Naive thymus-derived CD4-positive, alpha-beta T cell (primary cell): ENCODE results near the gene TEX53. TPM values are rescaled to one million over a fixed set of nuclear protein-coding genes. Genes with fewer than 3 reads are reported as not detected.
A peak's percentile ranks its signal among the peaks of the same experiment; 100 is the strongest.

ENCODE experiments used
- ATAC-seq: fragments of 150-1000 bp; cut with Tn5 transposase; 2 replicates; pipeline ENCODE4 v1.10.0; 2021; ENCODE audit warnings: mild to moderate bottlenecking, moderate library complexity
- CTCF ChIA-PET: fragments of 350-600 bp; sonication (Branson Sonifier 250); formaldehyde crosslinking; loops from one replicate; lab custom pipeline; 2021; ENCODE audit warnings: antibody characterized with exemption; lab: Charles Lee
- POLR2A ChIA-PET: fragments of 350-600 bp; sonication (Branson Sonifier 250); formaldehyde crosslinking; loops from one replicate; lab custom pipeline; 2021; ENCODE audit warnings: antibody characterized with exemption, inconsistent platforms; lab: Charles Lee
- DNase-seq, 9 donors: peaks; one replicate each; pipeline versions ENCODE4 v3.0.0 to v3.0.0-alpha.2; 2020 to 2022; ENCODE audit warnings: mixed read lengths in 1 of 9
- H3K27ac ChIP-seq: one replicate; pipeline ENCODE4 v1.7.0; 2013; ENCODE audit warnings: mild to moderate bottlenecking, low read depth, low read length, moderate library complexity
- H3K27me3 ChIP-seq, 2 donors: one replicate each; pipeline ENCODE4 v1.7.0; 2013; ENCODE audit warnings: low read length in 2 of 2, mild to moderate bottlenecking in 2 of 2, moderate library complexity in 2 of 2; ENCODE audit not compliant: control insufficient read depth in 2 of 2, insufficient read depth in 2 of 2
- H3K36me3 ChIP-seq, 3 experiments: 1 replicate in 2 of 3; 2 replicates in 1 of 3; pipeline ENCODE4 v1.7.0; 2013; ENCODE audit warnings: low read length in 3 of 3, mild to moderate bottlenecking in 3 of 3, moderate library complexity in 1 of 3; ENCODE audit not compliant: insufficient read depth in 3 of 3, control insufficient read depth in 2 of 3
- H3K4me1 ChIP-seq, 2 donors: one replicate each; pipeline ENCODE4 v1.7.0; 2013; ENCODE audit warnings: low read length in 2 of 2, mild to moderate bottlenecking in 2 of 2, moderate library complexity in 1 of 2; ENCODE audit not compliant: control insufficient read depth in 2 of 2, insufficient read depth in 2 of 2
- H3K4me3 ChIP-seq: 2 replicates; pipeline ENCODE4 v1.7.0; 2013; ENCODE audit warnings: mild to moderate bottlenecking, low read length
- H3K9me3 ChIP-seq, 3 experiments: 1 replicate in 2 of 3; 2 replicates in 1 of 3; pipeline ENCODE4 v1.7.0; 2013; ENCODE audit warnings: low read length in 3 of 3; ENCODE audit not compliant: control insufficient read depth in 2 of 3
- H3K27ac Mint-ChIP-seq, 9 donors: one replicate each; pipeline ENCODE4 v1.8.0; 2020 to 2022; ENCODE audit warnings: mixed read lengths in 9 of 9, mild to moderate bottlenecking in 8 of 9, moderate library complexity in 5 of 9, inconsistent platforms in 2 of 9
- H3K27me3 Mint-ChIP-seq, 5 donors: one replicate each; pipeline ENCODE4 v1.8.0; 2021 to 2022; ENCODE audit warnings: mixed read lengths in 5 of 5, mild to moderate bottlenecking in 1 of 5
- H3K36me3 Mint-ChIP-seq, 5 donors: one replicate each; pipeline ENCODE4 v1.8.0; 2020 to 2022; ENCODE audit warnings: mixed read lengths in 5 of 5, mild to moderate bottlenecking in 3 of 5, inconsistent platforms in 1 of 5
- H3K4me1 Mint-ChIP-seq, 7 donors: one replicate each; pipeline ENCODE4 v1.8.0; 2020 to 2022; ENCODE audit warnings: mixed read lengths in 7 of 7, mild to moderate bottlenecking in 3 of 7, inconsistent platforms in 1 of 7
- H3K4me3 Mint-ChIP-seq, 10 donors: one replicate each; pipeline ENCODE4 v1.8.0; 2020 to 2022; ENCODE audit warnings: mild to moderate bottlenecking in 10 of 10, mixed read lengths in 10 of 10, moderate library complexity in 6 of 10, inconsistent platforms in 2 of 10
- H3K9me3 Mint-ChIP-seq, 11 donors: one replicate each; pipeline ENCODE4 v1.8.0; 2020 to 2022; ENCODE audit warnings: mixed read lengths in 11 of 11, mild to moderate bottlenecking in 4 of 11, inconsistent platforms in 1 of 11, moderate library complexity in 1 of 11
- intact Hi-C, 2 donors: fragments of 100-400 bp; cut with micrococcal nuclease; formaldehyde crosslinking; loops; one replicate each; pipeline ENCODE4 v1.15.1; 2023
- polyA plus RNA-seq, 2 donors: library from polyadenylated mRNA; unstranded; fragments of 300-500 nt; fragmentation: Illumina TruSeq; gene quantifications; one replicate each; pipeline ENCODE4 v1.2.3, GENCODE V29; 2021
- total RNA-seq, 6 experiments: library from RNA in 5 of 6; stranded (reverse) in 5 of 6; gene quantifications; 1 replicate in 5 of 6; 2 replicates in 1 of 6; pipeline ENCODE4 v1.2.3 and lab custom pipeline; 2021 to 2026

The TEX53 gene
- not detected for total RNA-seq
- polyA plus RNA-seq, result not detected
- not detected for total RNA-seq (lab: John Stamatoyannopoulos, UW)

DNA sequence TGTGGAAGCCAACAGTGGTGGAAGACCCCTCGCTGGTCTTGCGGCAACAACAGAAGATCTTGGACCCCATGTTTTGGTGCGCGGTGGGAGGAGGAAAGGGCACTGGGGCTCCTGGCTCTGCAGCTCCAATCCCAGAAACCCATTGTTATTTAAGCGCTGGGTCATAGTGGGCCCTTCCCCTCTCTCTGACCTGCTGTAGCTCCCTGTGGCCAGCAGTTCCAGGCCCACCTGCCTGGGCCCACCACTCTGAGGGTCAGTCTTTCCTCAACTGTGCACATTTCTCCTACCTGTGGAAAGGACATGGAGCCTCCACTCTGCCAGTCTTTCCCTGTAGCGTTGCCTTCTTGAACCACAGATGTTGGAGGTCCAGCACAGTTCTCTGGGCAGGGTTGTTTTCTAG, at the start of gene TEX53:
TSS of gene TEX53 (minus strand) at position 101 of the 400 bp plus-strand sequence. CDS start at position 70, 31 bp downstream.
- H3K9me3 Mint-ChIP-seq, result peaks cover 0 to 3% (median 0%) of the 10 kb centered on the region in 11 donors
- H3K4me3 ChIP-seq, result no peak within 1 kb of the TSS
- intact Hi-C loops, result loop anchor here in 1 of 2 donors (10.0 kb wide), 2 partner anchors 223 to 323 kb away; no protein-coding TSS in a partner anchor
- peaks cover 8 to 16% (median 13%) of the 10 kb centered on the region in 7 donors for H3K4me1 Mint-ChIP-seq
- H3K27me3 ChIP-seq, result no peaks in the 10 kb centered on the region
- H3K36me3 Mint-ChIP-seq, result peaks cover 0 to 3% (median 0%) of the 10 kb centered on the region in 5 donors
- ChIA-PET POLR2A (no interaction called here), CTCF (interaction anchor here (1.0 kb wide), 1 partner anchor 65 kb away, joined by 7 read pairs; no protein-coding TSS in a partner anchor)
- H3K36me3 ChIP-seq, result no peaks in the 10 kb centered on the region
- no peak within 1 kb of the TSS for H3K4me3 Mint-ChIP-seq
- no peak within 1 kb of the TSS for H3K27ac Mint-ChIP-seq
- peaks cover 0 to 6% (median 3%) of the 10 kb centered on the region in 5 donors for H3K27me3 Mint-ChIP-seq
- no peak within 1 kb of the TSS for H3K27ac ChIP-seq
- H3K9me3 ChIP-seq, result no peaks in the 10 kb centered on the region
- DNase-seq (no peak), ATAC-seq (no peak)
- H3K4me1 ChIP-seq, result peaks cover 0 to 14% of the 10 kb centered on the region in 2 donors

DNA sequence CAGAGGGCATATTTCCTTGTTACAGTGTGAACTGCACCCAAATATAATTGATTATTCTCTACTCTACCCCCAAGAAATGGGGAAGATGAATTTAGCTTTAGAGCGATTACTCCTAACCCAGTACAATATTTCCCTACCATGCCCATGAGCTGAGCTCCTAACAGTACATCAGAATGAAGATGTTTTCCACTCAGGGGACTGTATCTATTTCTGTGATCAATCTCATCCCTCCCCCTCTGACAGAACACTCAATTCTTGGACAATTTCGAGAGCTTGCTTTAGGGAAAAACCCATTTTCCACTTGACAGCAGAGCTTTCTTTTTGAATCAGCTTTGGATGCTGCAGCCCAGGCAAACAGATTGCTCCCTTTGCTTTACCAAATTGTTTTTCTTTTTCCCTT, 49.1 kb upstream of the TEX53 start:
- Histone ChIP-seq H3K27me3 (no peaks in the 10 kb centered on the region), H3K36me3 (no peaks in the 10 kb centered on the region), H3K4me3 (no peak overlapping the region), H3K9me3 (no peaks in the 10 kb centered on the region), H3K4me1 (peaks cover 0 to 4% of the 10 kb centered on the region in 2 donors), H3K27ac (no peak overlapping the region)
- ATAC-seq (no peak), DNase-seq (no peak)
- peaks cover 0 to 2% (median 0%) of the 10 kb centered on the region in 5 donors for H3K27me3 Mint-ChIP-seq
- ChIA-PET CTCF (interaction anchor here (0.8 to 1.2 kb wide), 3 partner anchors 10 to 53 kb away, joined by 3 read pairs; no protein-coding TSS in a partner anchor), POLR2A (interaction anchor here (1.5 kb wide), 1 partner anchor 9 kb away, joined by 4 read pairs; no protein-coding TSS in a partner anchor)
- peaks cover 0 to 62% (median 4%) of the 10 kb centered on the region in 7 donors for H3K4me1 Mint-ChIP-seq
- peaks cover 0 to 44% (median 0%) of the 10 kb centered on the region in 5 donors for H3K36me3 Mint-ChIP-seq
- intact Hi-C loops, result loop anchor here in 1 of 2 donors (1.0 kb wide), 1 partner anchor 9 kb away; no protein-coding TSS in a partner anchor
- peak overlapping the region in 1 of 10 donors; percentile 26 for H3K4me3 Mint-ChIP-seq
- H3K27ac Mint-ChIP-seq, result peak overlapping the region in 1 of 9 donors; percentile 74
- peaks cover 0 to 13% (median 0%) of the 10 kb centered on the region in 11 donors for H3K9me3 Mint-ChIP-seq

- Histone ChIP-seq H3K4me1 (peaks cover 0 to 8% of the 10 kb centered on the region in 2 donors), H3K4me3 (no peak overlapping the region), H3K9me3 (no peaks in the 10 kb centered on the region), H3K27me3 (no peaks in the 10 kb centered on the region), H3K36me3 (no peaks in the 10 kb centered on the region), H3K27ac (no peak overlapping the region)
- intact Hi-C loops, result no loop called here
- H3K9me3 Mint-ChIP-seq, result peaks cover 0 to 2% (median 0%) of the 10 kb centered on the region in 11 donors
- peaks cover 0 to under 1% (median 0%) of the 10 kb centered on the region in 5 donors for H3K27me3 Mint-ChIP-seq
- no peak for ATAC-seq
- peak overlapping the region in 2 of 9 donors; percentile 4 to 7 for H3K27ac Mint-ChIP-seq
- CTCF ChIA-PET, result no interaction called here
- H3K4me1 Mint-ChIP-seq, result peaks cover 5 to 52% (median 9%) of the 10 kb centered on the region in 7 donors
- POLR2A ChIA-PET, result no interaction called here
- H3K36me3 Mint-ChIP-seq, result peaks cover 0 to 45% (median 0%) of the 10 kb centered on the region in 5 donors
- DNase-seq, result no peak
- no peak overlapping the region for H3K4me3 Mint-ChIP-seq
These were observed 44.4 kb upstream of the TEX53 start for GRCh38 chr9:114701988-114702387.

GRCh38 chr9:114697951-114698351, 40.3 kb upstream of the TEX53 start:
- Histone ChIP-seq H3K27ac (no peak overlapping the region), H3K4me3 (no peak overlapping the region), H3K36me3 (no peaks in the 10 kb centered on the region), H3K9me3 (no peaks in the 10 kb centered on the region), H3K27me3 (no peaks in the 10 kb centered on the region), H3K4me1 (peaks cover 0 to 14% of the 10 kb centered on the region in 2 donors)
- H3K27me3 Mint-ChIP-seq, result no peaks in the 10 kb centered on the region
- ChIA-PET POLR2A (interaction anchor here (1.1 kb wide), 1 partner anchor 9 kb away, joined by 4 read pairs; no protein-coding TSS in a partner anchor), CTCF (interaction anchor here (1.3 kb wide), 1 partner anchor 12 kb away, joined by 3 read pairs; no protein-coding TSS in a partner anchor)
- H3K27ac Mint-ChIP-seq, result peak overlapping the region in 2 of 9 donors; percentile 66 to 99
- DNase-seq, result no peak
- H3K36me3 Mint-ChIP-seq, result peaks cover 0 to 44% (median 0%) of the 10 kb centered on the region in 5 donors
- ATAC-seq, result no peak
- H3K4me3 Mint-ChIP-seq, result peak overlapping the region in 1 of 10 donors; percentile 69
- intact Hi-C loops, result loop anchor here in 1 of 2 donors (1.0 kb wide), 5 partner anchors 8 to 210 kb away; partner anchors contain the start of gene TEX48
- peaks cover 0 to 5% (median 0%) of the 10 kb centered on the region in 11 donors for H3K9me3 Mint-ChIP-seq
- H3K4me1 Mint-ChIP-seq, result peaks cover 5 to 70% (median 9%) of the 10 kb centered on the region in 7 donors

- H3K36me3 Mint-ChIP-seq, result peaks cover 0 to 43% (median 0%) of the 10 kb centered on the region in 5 donors
- ChIA-PET CTCF (interaction anchor here (0.7 kb wide), 1 partner anchor 10 kb away, joined by 3 read pairs; no protein-coding TSS in a partner anchor), POLR2A (interaction anchor here (1.1 kb wide), 1 partner anchor 10 kb away, joined by 4 read pairs; no protein-coding TSS in a partner anchor)
- no peaks in the 10 kb centered on the region for H3K27me3 Mint-ChIP-seq
- Histone ChIP-seq H3K9me3 (no peaks in the 10 kb centered on the region), H3K27me3 (no peaks in the 10 kb centered on the region), H3K36me3 (no peaks in the 10 kb centered on the region), H3K4me3 (no peak overlapping the region), H3K27ac (no peak overlapping the region), H3K4me1 (peaks cover 0 to 17% of the 10 kb centered on the region in 2 donors)
- DNase-seq (peak in 1 of 9 donors; percentile 67), ATAC-seq (peak; percentile 37)
- H3K4me3 Mint-ChIP-seq, result peak overlapping the region in 1 of 10 donors; percentile 80
- peak overlapping the region in 3 of 9 donors; percentile 27 to 99 (median 66) for H3K27ac Mint-ChIP-seq
- intact Hi-C loops, result loop anchor here in 1 of 2 donors (1.0 kb wide), 5 partner anchors 9 to 211 kb away; partner anchors contain the start of gene TEX48
- H3K4me1 Mint-ChIP-seq, result peaks cover 5 to 79% (median 9%) of the 10 kb centered on the region in 7 donors
- peaks cover 0 to 5% (median 0%) of the 10 kb centered on the region in 11 donors for H3K9me3 Mint-ChIP-seq
These were observed 39.4 kb upstream of the TEX53 start for GRCh38 chr9:114696814-114697544.

DNA sequence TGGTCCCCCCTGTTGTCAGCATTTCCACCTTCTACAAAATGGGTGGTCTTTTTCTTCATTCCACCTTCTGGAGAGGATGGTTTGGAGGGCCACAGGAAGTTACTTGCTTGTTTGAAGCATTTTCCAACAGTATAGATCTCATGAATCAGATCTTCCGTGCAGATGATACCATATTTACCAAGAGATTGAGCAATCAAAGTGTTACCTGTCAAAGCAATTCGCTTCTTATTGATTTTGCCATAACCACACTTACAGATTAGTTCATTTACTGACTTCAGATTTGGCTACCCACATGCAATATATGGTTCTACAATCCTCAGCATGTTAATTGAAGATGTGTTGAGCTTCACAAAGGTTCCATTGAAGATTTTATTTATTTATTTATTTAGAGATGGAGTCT, 38.3 kb upstream of the TEX53 start:
- peaks cover 0 to 5% (median 0%) of the 10 kb centered on the region in 11 donors for H3K9me3 Mint-ChIP-seq
- H3K27me3 ChIP-seq, result no peaks in the 10 kb centered on the region
- no peak for DNase-seq
- peaks cover 0 to 38% (median 0%) of the 10 kb centered on the region in 5 donors for H3K36me3 Mint-ChIP-seq
- CTCF ChIA-PET, result no interaction called here
- ATAC-seq, result no peak
- POLR2A ChIA-PET, result no interaction called here
- peaks cover 0 to 25% of the 10 kb centered on the region in 2 donors for H3K4me1 ChIP-seq
- peak overlapping the region in 1 of 9 donors; percentile 99 for H3K27ac Mint-ChIP-seq
- H3K36me3 ChIP-seq, result no peaks in the 10 kb centered on the region
- H3K27me3 Mint-ChIP-seq, result no peaks in the 10 kb centered on the region
- H3K4me3 Mint-ChIP-seq, result peak overlapping the region in 1 of 10 donors; percentile 51
- H3K4me1 Mint-ChIP-seq, result peaks cover 12 to 83% (median 18%) of the 10 kb centered on the region in 7 donors
- no peak overlapping the region for H3K4me3 ChIP-seq
- intact Hi-C loops, result no loop called here
- H3K27ac ChIP-seq, result no peak overlapping the region
- no peaks in the 10 kb centered on the region for H3K9me3 ChIP-seq
